ENCODE results near the gene TRAF2. TPM values are rescaled to one million over a fixed set of nuclear protein-coding genes. Genes with fewer than 3 reads are reported as not detected.

TRAF2 gene
- total and polyA plus RNA-seq, 2 of the 8 experiments (the other 6 are each of a cell fraction or from before 2014, with no cell fraction given) = 26.9 to 50.2 TPM

- Histone ChIP-seq H4K20me1 (replicated peaks in 1 of 2; ENCODE audit: control insufficient read depth in 1 of 2, insufficient read depth in 2 of 2, low read length in 2 of 2) (peaks cover 7 to 17% of the 10 kb centered on the region in 2 experiments), H3K23ac (ENCODE audit: insufficient read length) (no peak overlapping the region), H4K91ac (replicated peaks; ENCODE audit: insufficient read length, low read length) (no peak overlapping the region), H3K18ac (ENCODE audit: extremely low read depth, low read length) (no peak overlapping the region), H3K14ac (ENCODE audit: insufficient read length) (no peak overlapping the region), H3K56ac (replicated peaks; ENCODE audit: insufficient read length, low read depth, low read length) (no peak overlapping the region), H3K4me3 (ENCODE audit: extremely low read depth in 1 of 4, insufficient read depth in 2 of 4, low read depth in 3 of 4, low read length in 4 of 4) (no peak overlapping the region), H3K36me3 (ENCODE audit: control insufficient read depth in 2 of 4, insufficient read depth in 4 of 4, low read length in 3 of 4) (peaks cover 7 to 15% (median 11%) of the 10 kb centered on the region in 4 experiments), H3K27me3 (replicated peaks in 1 of 4; ENCODE audit: control insufficient read depth in 3 of 4, extremely low read depth in 1 of 4, insufficient read depth in 3 of 4, low read length in 3 of 4) (no peaks in the 10 kb centered on the region), H3K9ac (replicated peaks in 1 of 4; ENCODE audit: extremely low read depth in 1 of 4, low read depth in 3 of 4, low read length in 3 of 4) (no peak overlapping the region), H2AK5ac (ENCODE audit: low read depth, low read length) (no peak overlapping the region), H2BK120ac (replicated peaks; ENCODE audit: low read depth, low read length) (no peak overlapping the region), H3K27ac (ENCODE audit: low read depth, low read length) (no peak overlapping the region), H2BK12ac (ENCODE audit: low read depth, low read length) (no peak overlapping the region), H3K4me2 (ENCODE audit: insufficient read depth in 1 of 2, low read depth in 2 of 2, low read length in 2 of 2) (no peak overlapping the region), H3K23me2 (ENCODE audit: low read depth, low read length) (peaks cover 5% of the 10 kb centered on the region; the same call in 1 of the 2 replicates), H3K4me1 (replicated peaks in 1 of 4; ENCODE audit: control insufficient read depth in 3 of 4, insufficient read depth in 4 of 4, low read length in 3 of 4) (peaks cover 0 to 6% (median 5%) of the 10 kb centered on the region in 4 experiments; a peak in 5 of 7 replicates), H3K79me2 (ENCODE audit: control insufficient read depth in 1 of 2, insufficient read depth in 2 of 2, low read length in 2 of 2) (peaks cover 5 to 17% of the 10 kb centered on the region in 2 experiments; a peak in 3 of 4 replicates), H2BK5ac (ENCODE audit: low read depth, low read length) (no peak overlapping the region), H3K79me1 (ENCODE audit: low read depth, low read length) (peaks cover 10% of the 10 kb centered on the region), H4K5ac (ENCODE audit: insufficient read length, low read depth, low read length) (no peak overlapping the region), H4K8ac (ENCODE audit: extremely low read depth, insufficient read depth, low read length) (no peak overlapping the region), H3K4ac (replicated peaks; ENCODE audit: insufficient read length, low read depth, low read length) (no peak overlapping the region), H3K9me3 (ENCODE audit: insufficient read depth in 2 of 2, low read depth in 1 of 2, low read length in 1 of 2) (peaks cover 29 to 33% of the 10 kb centered on the region in 2 experiments), H2AFZ (ENCODE audit: low read length) (no peak overlapping the region), H2BK15ac (ENCODE audit: low read length) (no peak overlapping the region), H2BK20ac (ENCODE audit: low read length) (no peak overlapping the region)
- FAIRE-seq (no peak), DNase-seq (ENCODE audit: low read depth in 1 of 2, low spot score in 2 of 2) (no peak)
- CTCF ChIA-PET (ENCODE audit: partially characterized antibody) = interaction anchor here (0.8 to 1.1 kb wide), 2 partner anchors 25 to 26 kb away, joined by 3 to 4 read pairs; partner anchors contain the start of gene AJM1
- POLR2A ChIA-PET (ENCODE audit: partially characterized antibody) = interaction anchor here (1.0 to 3.5 kb wide), 5 partner anchors 9 to 20 kb away, joined by 3 to 12 read pairs (median 5); no protein-coding TSS in a partner anchor
- WGBS, 2 experiments (ENCODE audit: extremely low coverage in 1 of 2, insufficient coverage in 1 of 2, insufficient read length in 1 of 2, insufficient replicate concordance in 2 of 2, low coverage in 1 of 2, low lambda C conversion rate in 2 of 2, missing lambda C conversion rate in 1 of 2) = 95% methylated on average over 18 of the region's 18 CpGs; no CpG with 5 or more reads in 1 of the 2 experiments
- TF ChIP-seq ASH2L (IDR thresholded peaks at IDR 0.05; ENCODE audit: low read length) = no peak
- no peak for TF ChIP-seq CBX8 (IDR thresholded peaks at IDR 0.05; ENCODE audit: borderline replicate concordance, low read depth, low read length)
- TF ChIP-seq, protein P1, sequence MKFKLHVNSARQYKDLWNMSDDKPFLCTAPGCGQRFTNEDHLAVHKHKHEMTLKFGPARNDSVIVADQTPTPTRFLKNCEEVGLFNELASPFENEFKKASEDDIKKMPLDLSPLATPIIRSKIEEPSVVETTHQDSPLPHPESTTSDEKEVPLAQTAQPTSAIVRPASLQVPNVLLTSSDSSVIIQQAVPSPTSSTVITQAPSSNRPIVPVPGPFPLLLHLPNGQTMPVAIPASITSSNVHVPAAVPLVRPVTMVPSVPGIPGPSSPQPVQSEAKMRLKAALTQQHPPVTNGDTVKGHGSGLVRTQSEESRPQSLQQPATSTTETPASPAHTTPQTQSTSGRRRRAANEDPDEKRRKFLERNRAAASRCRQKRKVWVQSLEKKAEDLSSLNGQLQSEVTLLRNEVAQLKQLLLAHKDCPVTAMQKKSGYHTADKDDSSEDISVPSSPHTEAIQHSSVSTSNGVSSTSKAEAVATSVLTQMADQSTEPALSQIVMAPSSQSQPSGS (IDR thresholded peaks at IDR 0.05; ENCODE audit: low read length) = no peak
- no peak for TF ChIP-seq MAFK (IDR thresholded peaks at IDR 0.05; ENCODE audit: low read depth, low read length)
- no peak for TF ChIP-seq KDM1A (IDR thresholded peaks at IDR 0.05; ENCODE audit: borderline replicate concordance, low read length)
- no peak for TF ChIP-seq RBBP5 (IDR thresholded peaks at IDR 0.05; ENCODE audit: borderline replicate concordance, low read depth, low read length)
- TF ChIP-seq CTCF (IDR thresholded peaks at IDR 0.05; ENCODE audit: control extremely low read depth in 1 of 3, insufficient read depth in 1 of 3, low read depth in 1 of 3, low read length in 3 of 3) = no peak
- TF ChIP-seq CEBPB (IDR thresholded peaks at IDR 0.05; ENCODE audit: low read depth, low read length) = no peak
- TF ChIP-seq YY1 (IDR thresholded peaks at IDR 0.05; ENCODE audit: low read depth, low read length) = no peak
Measured at GRCh38 chr9:136867917-136868316, 18.4 kb upstream of the TRAF2 start.

Data from H1 (cell line).